GM19452 (cell line): ENCODE results near the gene KLF13.

Experiments used
- ATAC-seq: cut with Tn5 transposase; IDR thresholded peaks from one replicate; pipeline ENCODE4 v1.9.1; 2021; ENCODE audit not compliant: unreplicated experiment

Gene KLF13

GRCh38 chr15:31326156-31326874 is at the start of gene KLF13:
Gene KLF13 (plus strand): TSS chr15:31326835. CDS start chr15:31327213, 378 bp downstream.
- ATAC-seq, result peak; percentile 56

GRCh38 chr15:31277335-31278060 is 49.1 kb upstream of the KLF13 start:
- ATAC-seq, result no peak

GRCh38 chr15:31278061-31278445 is 48.6 kb upstream of the KLF13 start:
- no peak for ATAC-seq

- no peak for ATAC-seq
Measured at GRCh38 chr15:31278544-31279220, 48.0 kb upstream of the KLF13 start.

- ATAC-seq, result no peak
Measured at GRCh38 chr15:31279221-31280045, 47.2 kb upstream of the KLF13 start.

- no peak for ATAC-seq
Measured at GRCh38 chr15:31280046-31280830, 46.4 kb upstream of the KLF13 start.

- ATAC-seq, result no peak
Measured at GRCh38 chr15:31280831-31281216, 45.8 kb upstream of the KLF13 start.

- no peak for ATAC-seq
Measured at GRCh38 chr15:31283043-31283442, 43.6 kb upstream of the KLF13 start.

- ATAC-seq, result peak; percentile 75
Measured at GRCh38 chr15:31285772-31286261, 40.8 kb upstream of the KLF13 start.

GRCh38 chr15:31291048-31291578 is 35.5 kb upstream of the KLF13 start:
- ATAC-seq, result no peak

GRCh38 chr15:31292391-31293015 is 34.1 kb upstream of the KLF13 start:
- no peak for ATAC-seq

GRCh38 chr15:31293655-31294054 is 33.0 kb upstream of the KLF13 start:
- no peak for ATAC-seq

- no peak for ATAC-seq
Measured at GRCh38 chr15:31294067-31294466, 32.6 kb upstream of the KLF13 start.

GRCh38 chr15:31295658-31296057 is 31.0 kb upstream of the KLF13 start:
- no peak for ATAC-seq

- ATAC-seq, result no peak
Measured at GRCh38 chr15:31296219-31296645, 30.4 kb upstream of the KLF13 start.

GRCh38 chr15:31296646-31297574 is 29.7 kb upstream of the KLF13 start:
- no peak for ATAC-seq

- ATAC-seq, result no peak
Measured at GRCh38 chr15:31297575-31298456, 28.8 kb upstream of the KLF13 start.
